ENCODE measurements around the gene CADPS. TPM values are rescaled to one million over a fixed set of nuclear protein-coding genes. Genes with fewer than 3 reads are reported as not detected.
A peak's percentile ranks its signal among the peaks of the same experiment; 100 is the strongest.

The CADPS gene
- total RNA-seq, 1 donor from 2014 or later, result 1.3 TPM

GRCh38 chr3:62699728-62700127, 175.5 kb downstream of the CADPS start:
- no peak overlapping the region for H3K4me3 ChIP-seq (ENCODE audit: low read depth, low read length)
- FAIRE-seq (no peak), DNase-seq (ENCODE audit: low read depth) (no peak)

GRCh38 chr3:62696011-62696410, 179.2 kb downstream of the CADPS start:
- Histone ChIP-seq H3K4me3 (ENCODE audit: low read depth, low read length) (no peak overlapping the region), H3K36me3 (ENCODE audit: control insufficient read depth, insufficient read depth, low read length) (no peaks in the 10 kb centered on the region), H3K27me3 (ENCODE audit: control insufficient read depth, insufficient read depth, low read length) (no peaks in the 10 kb centered on the region)
- no peak for TF ChIP-seq CTCF (IDR thresholded peaks at IDR 0.05; ENCODE audit: insufficient read depth, low read length, severe bottlenecking)
- FAIRE-seq, result no peak
- no peak for DNase-seq (ENCODE audit: low read depth)

More at GRCh38 chr3:62699728-62700127, 175.5 kb downstream of the CADPS start:
- Histone ChIP-seq H3K36me3 (ENCODE audit: control insufficient read depth, insufficient read depth, low read length) (no peaks in the 10 kb centered on the region), H3K27me3 (ENCODE audit: control insufficient read depth, insufficient read depth, low read length) (no peaks in the 10 kb centered on the region)
- no peak for TF ChIP-seq CTCF (IDR thresholded peaks at IDR 0.05; ENCODE audit: insufficient read depth, low read length, severe bottlenecking)

GRCh38 chr3:62688812-62689211, 186.4 kb downstream of the CADPS start:
- no peak overlapping the region for H3K4me3 ChIP-seq (ENCODE audit: low read depth, low read length)
- FAIRE-seq (no peak), DNase-seq (ENCODE audit: low read depth) (no peak)
- TF ChIP-seq CTCF (IDR thresholded peaks at IDR 0.05; ENCODE audit: insufficient read depth, low read length, severe bottlenecking), result no peak
- no peaks in the 10 kb centered on the region for H3K27me3 ChIP-seq (ENCODE audit: control insufficient read depth, insufficient read depth, low read length)
- no peaks in the 10 kb centered on the region for H3K36me3 ChIP-seq (ENCODE audit: control insufficient read depth, insufficient read depth, low read length)

GRCh38 chr3:62688050-62688449, 187.2 kb downstream of the CADPS start:
- no peak for FAIRE-seq
- DNase-seq (ENCODE audit: low read depth), result peak; percentile 71
- H3K36me3 ChIP-seq (ENCODE audit: control insufficient read depth, insufficient read depth, low read length), result no peaks in the 10 kb centered on the region
- TF ChIP-seq CTCF (IDR thresholded peaks at IDR 0.05; ENCODE audit: insufficient read depth, low read length, severe bottlenecking), result no peak
- H3K27me3 ChIP-seq (ENCODE audit: control insufficient read depth, insufficient read depth, low read length), result no peaks in the 10 kb centered on the region
- no peak overlapping the region for H3K4me3 ChIP-seq (ENCODE audit: low read depth, low read length)

GRCh38 chr3:62686503-62687294, 188.5 kb downstream of the CADPS start:
- no peak for FAIRE-seq

More at GRCh38 chr3:62686503-62687294, 188.5 kb downstream of the CADPS start:
- Histone ChIP-seq H3K27me3 (ENCODE audit: control insufficient read depth, insufficient read depth, low read length) (no peaks in the 10 kb centered on the region), H3K36me3 (ENCODE audit: control insufficient read depth, insufficient read depth, low read length) (no peaks in the 10 kb centered on the region), H3K4me3 (ENCODE audit: low read depth, low read length) (no peak overlapping the region)
- DNase-seq (ENCODE audit: low read depth), result peak; percentile 96
- TF ChIP-seq CTCF (IDR thresholded peaks at IDR 0.05; ENCODE audit: insufficient read depth, low read length, severe bottlenecking), result no peak

Measured in bronchial epithelial cell (primary cell).